IPS-NIHi7 (cell line): ENCODE results near the gene SAMSN1.

Source experiments
- DNase-seq: peaks from one replicate; pipeline ENCODE4 v3.0.0; 2012; ENCODE audit warnings: mixed read lengths; ENCODE audit errors: extremely low spot score

Gene SAMSN1

GRCh38 chr21:14545906-14546480, at the start of gene SAMSN1:
SAMSN1 (minus strand) TSS chr21:14546315; CDS start chr21:14546261, 54 bp downstream.
- DNase-seq: no peak

GRCh38 chr21:14595449-14595848, 49.3 kb upstream of the SAMSN1 start:
- no peak for DNase-seq

GRCh38 chr21:14594967-14595366, 48.9 kb upstream of the SAMSN1 start:
- DNase-seq: no peak

GRCh38 chr21:14593230-14593629, 47.1 kb upstream of the SAMSN1 start:
- DNase-seq: no peak

GRCh38 chr21:14592296-14593000, 46.3 kb upstream of the SAMSN1 start:
- DNase-seq: no peak

- DNase-seq: no peak
Measured at GRCh38 chr21:14591882-14592281, 45.8 kb upstream of the SAMSN1 start.

GRCh38 chr21:14591377-14591776, 45.3 kb upstream of the SAMSN1 start:
- no peak for DNase-seq

GRCh38 chr21:14589855-14590563, 43.9 kb upstream of the SAMSN1 start:
- no peak for DNase-seq

- no peak for DNase-seq
Measured at GRCh38 chr21:14587266-14587665, 41.2 kb upstream of the SAMSN1 start.

- DNase-seq: no peak
Measured at GRCh38 chr21:14585122-14585521, 39.0 kb upstream of the SAMSN1 start.

- no peak for DNase-seq
Measured at GRCh38 chr21:14584357-14585095, 38.4 kb upstream of the SAMSN1 start.

- no peak for DNase-seq
Measured at GRCh38 chr21:14583629-14584255, 37.6 kb upstream of the SAMSN1 start.

- DNase-seq: no peak
Measured at GRCh38 chr21:14582934-14583628, 37.0 kb upstream of the SAMSN1 start.

GRCh38 chr21:14581902-14582457, 35.9 kb upstream of the SAMSN1 start:
- no peak for DNase-seq

- DNase-seq: no peak
Measured at GRCh38 chr21:14573244-14573643, 27.1 kb upstream of the SAMSN1 start.

- no peak for DNase-seq
Measured at GRCh38 chr21:14572204-14572780, 26.2 kb upstream of the SAMSN1 start.

- DNase-seq: no peak
Measured at GRCh38 chr21:14569868-14570267, 23.8 kb upstream of the SAMSN1 start.

- no peak for DNase-seq
Measured at GRCh38 chr21:14569026-14569621, 23.0 kb upstream of the SAMSN1 start.

GRCh38 chr21:14567331-14568279, 21.5 kb upstream of the SAMSN1 start:
- DNase-seq: no peak
